Measurements from ENCODE around the gene NEGR1.

Gene NEGR1

GRCh38 chr1:71465093-71465492 is 817.2 kb downstream of the NEGR1 start:
- H3K4me3 ChIP-seq (replicated peaks; ENCODE audit: low read depth, low read length): no peak overlapping the region
- DNase-seq (ENCODE audit: low read depth): no peak
- no peak for TF ChIP-seq CTCF (IDR thresholded peaks at IDR 0.05; ENCODE audit: low read length, missing control alignments)

GRCh38 chr1:71464016-71464415 is 818.3 kb downstream of the NEGR1 start:
- no peak for TF ChIP-seq CTCF (IDR thresholded peaks at IDR 0.05; ENCODE audit: low read length, missing control alignments)
- no peak overlapping the region for H3K4me3 ChIP-seq (replicated peaks; ENCODE audit: low read depth, low read length)
- no peak for DNase-seq (ENCODE audit: low read depth)

GRCh38 chr1:71463144-71463543 is 819.2 kb downstream of the NEGR1 start:
- H3K4me3 ChIP-seq (replicated peaks; ENCODE audit: low read depth, low read length): no peak overlapping the region
- DNase-seq (ENCODE audit: low read depth): peak; percentile 53
- no peak for TF ChIP-seq CTCF (IDR thresholded peaks at IDR 0.05; ENCODE audit: low read length, missing control alignments)

GRCh38 chr1:71462247-71462646 is 820.1 kb downstream of the NEGR1 start:
- no peak for DNase-seq (ENCODE audit: low read depth)
- H3K4me3 ChIP-seq (replicated peaks; ENCODE audit: low read depth, low read length): no peak overlapping the region
- TF ChIP-seq CTCF (IDR thresholded peaks at IDR 0.05; ENCODE audit: low read length, missing control alignments): no peak

GRCh38 chr1:71461416-71461815 is 820.9 kb downstream of the NEGR1 start:
- TF ChIP-seq CTCF (IDR thresholded peaks at IDR 0.05; ENCODE audit: low read length, missing control alignments): no peak
- no peak for DNase-seq (ENCODE audit: low read depth)
- no peak overlapping the region for H3K4me3 ChIP-seq (replicated peaks; ENCODE audit: low read depth, low read length)

- no peak overlapping the region for H3K4me3 ChIP-seq (replicated peaks; ENCODE audit: low read depth, low read length)
- no peak for DNase-seq (ENCODE audit: low read depth)
- TF ChIP-seq CTCF (IDR thresholded peaks at IDR 0.05; ENCODE audit: low read length, missing control alignments): no peak
These were observed 833.9 kb downstream of the NEGR1 start for GRCh38 chr1:71448444-71448843.

GRCh38 chr1:71438626-71439025 is 843.7 kb downstream of the NEGR1 start:
- no peak overlapping the region for H3K4me3 ChIP-seq (replicated peaks; ENCODE audit: low read depth, low read length)
- no peak for DNase-seq (ENCODE audit: low read depth)
- no peak for TF ChIP-seq CTCF (IDR thresholded peaks at IDR 0.05; ENCODE audit: low read length, missing control alignments)
